Measurements from ENCODE around the gene RBM33. TPM values are rescaled to one million over a fixed set of nuclear protein-coding genes. Genes with fewer than 3 reads are reported as not detected.

The RBM33 gene
- total RNA-seq, 1 experiment from 2014 or later = 80.5 TPM

- ChIA-PET POLR2A (interaction anchor here (0.8 kb wide), 1 partner anchor 14 kb away, joined by 4 read pairs; no protein-coding TSS in a partner anchor), CTCF (interaction anchor here (0.5 kb wide), 1 partner anchor 99 kb away, joined by 3 read pairs; no protein-coding TSS in a partner anchor)
- Mint-ChIP-seq H3K27ac (ENCODE audit: low read depth, unreplicated experiment) (peak overlapping the region; percentile 16), H3K4me3 (ENCODE audit: unreplicated experiment) (no peak overlapping the region), H3K36me3 (ENCODE audit: insufficient read depth, unreplicated experiment) (peaks cover 50% of the 10 kb centered on the region), H3K9me3 (ENCODE audit: unreplicated experiment) (no peaks in the 10 kb centered on the region), H3K4me1 (ENCODE audit: insufficient read depth, unreplicated experiment) (peaks cover 21% of the 10 kb centered on the region), H3K27me3 (ENCODE audit: insufficient read depth, unreplicated experiment) (no peaks in the 10 kb centered on the region)
- no peak for TF ChIP-seq CTCF (IDR thresholded peaks at IDR 0.05; ENCODE audit: unreplicated experiment)
- no TSS peak for BruUV-seq (replicated peaks)
- intact Hi-C loops (cut with micrococcal nuclease) = no loop called here
- no peak for DNase-seq (ENCODE audit: unreplicated experiment)
Observed at GRCh38 chr7:155669717-155670505, 25.4 kb downstream of the RBM33 start.

- intact Hi-C loops (cut with micrococcal nuclease) = no loop called here
- no peak for DNase-seq (ENCODE audit: unreplicated experiment)
- ChIA-PET POLR2A (interaction anchor here (0.8 kb wide), 1 partner anchor 13 kb away, joined by 4 read pairs; no protein-coding TSS in a partner anchor), CTCF (no interaction called here)
- no TSS peak for BruUV-seq (replicated peaks)
- Mint-ChIP-seq H3K27me3 (ENCODE audit: insufficient read depth, unreplicated experiment) (no peaks in the 10 kb centered on the region), H3K27ac (ENCODE audit: low read depth, unreplicated experiment) (no peak overlapping the region), H3K4me3 (ENCODE audit: unreplicated experiment) (no peak overlapping the region), H3K36me3 (ENCODE audit: insufficient read depth, unreplicated experiment) (peaks cover 49% of the 10 kb centered on the region), H3K9me3 (ENCODE audit: unreplicated experiment) (no peaks in the 10 kb centered on the region), H3K4me1 (ENCODE audit: insufficient read depth, unreplicated experiment) (peaks cover 15% of the 10 kb centered on the region)
- TF ChIP-seq CTCF (IDR thresholded peaks at IDR 0.05; ENCODE audit: unreplicated experiment) = no peak
Observed at GRCh38 chr7:155670521-155670920, 26.1 kb downstream of the RBM33 start.

- Mint-ChIP-seq H3K4me1 (ENCODE audit: insufficient read depth, unreplicated experiment) (peaks cover 7% of the 10 kb centered on the region), H3K27me3 (ENCODE audit: insufficient read depth, unreplicated experiment) (no peaks in the 10 kb centered on the region), H3K9me3 (ENCODE audit: unreplicated experiment) (no peaks in the 10 kb centered on the region), H3K27ac (ENCODE audit: low read depth, unreplicated experiment) (no peak overlapping the region), H3K36me3 (ENCODE audit: insufficient read depth, unreplicated experiment) (peaks cover 45% of the 10 kb centered on the region), H3K4me3 (ENCODE audit: unreplicated experiment) (no peak overlapping the region)
- TSS peak; percentile 9 for BruUV-seq (replicated peaks)
- no peak for DNase-seq (ENCODE audit: unreplicated experiment)
- POLR2A ChIA-PET = no interaction called here
- CTCF ChIA-PET = interaction anchor here (0.6 to 1.0 kb wide), 2 partner anchors 10 to 91 kb away, joined by 3 read pairs; no protein-coding TSS in a partner anchor
- intact Hi-C loops (cut with micrococcal nuclease) = no loop called here
- no peak for TF ChIP-seq CTCF (IDR thresholded peaks at IDR 0.05; ENCODE audit: unreplicated experiment)
Observed at GRCh38 chr7:155674556-155674955, 30.1 kb downstream of the RBM33 start.

- no peak for TF ChIP-seq CTCF (IDR thresholded peaks at IDR 0.05; ENCODE audit: unreplicated experiment)
- CTCF ChIA-PET = no interaction called here
- DNase-seq (ENCODE audit: unreplicated experiment) = no peak
- no peak overlapping the region for H3K4me3 Mint-ChIP-seq (ENCODE audit: unreplicated experiment)
- peaks cover 3% of the 10 kb centered on the region for H3K4me1 Mint-ChIP-seq (ENCODE audit: insufficient read depth, unreplicated experiment)
- no TSS peak for BruUV-seq (replicated peaks)
- intact Hi-C loops (cut with micrococcal nuclease) = no loop called here
- POLR2A ChIA-PET = interaction anchor here (1.2 kb wide), 1 partner anchor 11 kb away, joined by 3 read pairs; no protein-coding TSS in a partner anchor
- no peaks in the 10 kb centered on the region for H3K27me3 Mint-ChIP-seq (ENCODE audit: insufficient read depth, unreplicated experiment)
- H3K9me3 Mint-ChIP-seq (ENCODE audit: unreplicated experiment) = no peaks in the 10 kb centered on the region
- H3K27ac Mint-ChIP-seq (ENCODE audit: low read depth, unreplicated experiment) = no peak overlapping the region
- peaks cover 56% of the 10 kb centered on the region for H3K36me3 Mint-ChIP-seq (ENCODE audit: insufficient read depth, unreplicated experiment)
Observed at GRCh38 chr7:155676052-155676451, 31.6 kb downstream of the RBM33 start.

Measured in MCF 10A (cell line).